ENCODE measurements around the gene PSMA5.

Gene PSMA5

DNA sequence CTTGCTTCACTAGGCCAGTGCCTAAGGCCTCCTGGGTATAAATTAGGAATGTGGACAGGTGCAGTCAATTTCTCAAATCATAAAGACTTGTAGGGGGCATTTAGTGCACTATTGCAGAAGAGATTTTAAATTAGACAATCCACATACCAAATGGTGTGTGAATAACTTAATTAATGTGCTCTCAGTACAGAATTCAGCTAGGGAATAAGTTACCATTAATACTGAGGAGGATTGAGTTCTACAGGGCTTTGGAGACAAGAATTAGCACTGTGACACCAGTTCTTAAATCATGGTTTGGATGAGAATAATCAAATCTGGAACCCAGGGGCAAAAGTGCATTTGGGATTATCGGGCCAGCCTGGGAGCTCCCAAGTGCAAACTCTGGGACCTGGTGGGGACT is 41.8 kb upstream of the PSMA5 start:
- H3K4me3 ChIP-seq (ENCODE audit: low read depth, low read length), result no peak overlapping the region
- TF ChIP-seq POLR2A (IDR thresholded peaks at IDR 0.05; ENCODE audit: extremely low read depth, insufficient read length) (no peak), MYC (IDR thresholded peaks at IDR 0.05; ENCODE audit: low read depth, low read length) (no peak)
- TF ChIP-seq, protein P1, sequence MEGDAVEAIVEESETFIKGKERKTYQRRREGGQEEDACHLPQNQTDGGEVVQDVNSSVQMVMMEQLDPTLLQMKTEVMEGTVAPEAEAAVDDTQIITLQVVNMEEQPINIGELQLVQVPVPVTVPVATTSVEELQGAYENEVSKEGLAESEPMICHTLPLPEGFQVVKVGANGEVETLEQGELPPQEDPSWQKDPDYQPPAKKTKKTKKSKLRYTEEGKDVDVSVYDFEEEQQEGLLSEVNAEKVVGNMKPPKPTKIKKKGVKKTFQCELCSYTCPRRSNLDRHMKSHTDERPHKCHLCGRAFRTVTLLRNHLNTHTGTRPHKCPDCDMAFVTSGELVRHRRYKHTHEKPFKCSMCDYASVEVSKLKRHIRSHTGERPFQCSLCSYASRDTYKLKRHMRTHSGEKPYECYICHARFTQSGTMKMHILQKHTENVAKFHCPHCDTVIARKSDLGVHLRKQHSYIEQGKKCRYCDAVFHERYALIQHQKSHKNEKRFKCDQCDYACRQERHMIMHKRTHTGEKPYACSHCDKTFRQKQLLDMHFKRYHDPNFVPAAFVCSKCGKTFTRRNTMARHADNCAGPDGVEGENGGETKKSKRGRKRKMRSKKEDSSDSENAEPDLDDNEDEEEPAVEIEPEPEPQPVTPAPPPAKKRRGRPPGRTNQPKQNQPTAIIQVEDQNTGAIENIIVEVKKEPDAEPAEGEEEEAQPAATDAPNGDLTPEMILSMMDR (IDR thresholded peaks at IDR 0.05; ENCODE audit: low read depth, low read length), result no peak
- TF ChIP-seq, protein P2, sequence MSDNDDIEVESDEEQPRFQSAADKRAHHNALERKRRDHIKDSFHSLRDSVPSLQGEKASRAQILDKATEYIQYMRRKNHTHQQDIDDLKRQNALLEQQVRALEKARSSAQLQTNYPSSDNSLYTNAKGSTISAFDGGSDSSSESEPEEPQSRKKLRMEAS (IDR thresholded peaks at IDR 0.05; ENCODE audit: low read depth, low read length), result no peak
- DNase-seq (ENCODE audit: low read depth), result no peak

DNA sequence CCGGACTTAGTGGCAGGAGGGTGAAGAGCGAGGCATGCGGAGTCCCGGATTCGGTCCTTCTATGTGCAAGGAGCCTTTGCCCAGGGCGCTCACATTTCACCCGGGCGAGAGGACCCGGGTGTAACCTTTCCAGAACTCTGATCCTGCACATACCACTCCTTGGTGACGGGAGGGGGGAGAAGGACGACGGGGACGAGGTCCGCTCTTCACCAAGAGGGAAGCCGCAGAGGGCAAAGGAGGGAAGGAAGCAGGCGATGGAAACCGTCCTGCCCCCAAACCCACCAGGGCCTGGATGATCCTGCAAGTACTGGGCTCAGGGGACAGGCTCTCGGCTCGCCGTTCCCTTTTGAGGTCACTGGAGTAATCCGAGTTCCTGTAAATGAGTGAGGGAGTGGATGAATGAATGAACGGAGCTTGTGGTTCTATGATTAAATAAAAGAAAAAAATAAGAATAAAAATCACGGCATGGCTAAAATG is 41.1 kb upstream of the PSMA5 start:
- TF ChIP-seq POLR2A (IDR thresholded peaks at IDR 0.05; ENCODE audit: extremely low read depth, insufficient read length) (no peak), MYC (IDR thresholded peaks at IDR 0.05; ENCODE audit: low read depth, low read length) (no peak)
- TF ChIP-seq, protein P2 (IDR thresholded peaks at IDR 0.05; ENCODE audit: low read depth, low read length), result no peak
- TF ChIP-seq, protein P1 (IDR thresholded peaks at IDR 0.05; ENCODE audit: low read depth, low read length), result no peak
- DNase-seq (ENCODE audit: low read depth), result no peak
- H3K4me3 ChIP-seq (ENCODE audit: low read depth, low read length), result no peak overlapping the region

DNA sequence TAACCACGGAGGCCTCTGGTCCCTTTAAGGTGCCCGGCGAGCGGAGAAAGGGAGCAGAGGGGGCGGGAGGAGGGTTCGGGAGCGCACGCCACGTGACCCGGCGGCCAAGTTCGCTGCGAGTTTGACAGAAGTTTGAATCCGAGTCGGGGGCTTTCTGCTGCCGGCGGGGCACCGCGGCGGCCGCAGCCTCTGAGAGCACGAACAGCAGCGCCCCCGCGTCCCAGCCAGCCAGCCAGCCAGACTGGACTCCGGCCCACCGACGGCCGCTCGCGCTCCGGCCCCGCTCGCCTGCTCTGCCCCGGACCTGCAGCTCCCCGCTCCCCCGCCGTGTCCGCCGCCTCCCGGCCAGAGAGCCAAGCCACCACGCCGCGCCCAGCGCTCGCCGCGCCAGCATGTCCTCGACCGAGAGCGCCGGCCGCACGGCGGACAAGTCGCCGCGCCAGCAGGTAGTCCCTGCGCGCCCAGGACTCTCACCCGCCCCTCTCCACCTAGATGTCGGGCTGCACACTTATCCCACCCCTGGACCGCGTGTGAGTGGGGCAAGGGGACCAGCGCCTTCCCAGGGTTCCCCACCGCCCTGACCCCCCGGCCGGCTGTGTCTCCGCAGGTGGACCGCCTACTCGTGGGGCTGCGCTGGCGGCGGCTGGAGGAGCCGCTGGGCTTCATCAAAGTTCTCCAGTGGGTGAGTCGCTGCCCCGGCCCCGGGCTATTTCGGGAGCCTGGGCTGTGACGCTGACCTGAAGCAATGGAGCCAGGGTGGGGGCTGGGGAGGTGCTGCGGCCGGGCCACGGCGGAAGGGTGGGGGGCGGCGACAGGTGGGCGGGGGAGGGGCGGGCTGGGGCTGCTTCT is 40.4 kb upstream of the PSMA5 start, which contains the start of gene SYPL2:
Gene SYPL2, plus strand, starts transcription at position 95 of the 849 bp plus-strand sequence. Its CDS starts 298 bp downstream, at position 393.
- no peak for DNase-seq (ENCODE audit: low read depth)
- TF ChIP-seq, protein P2 (IDR thresholded peaks at IDR 0.05; ENCODE audit: low read depth, low read length), result no peak
- TF ChIP-seq POLR2A (IDR thresholded peaks at IDR 0.05; ENCODE audit: extremely low read depth, insufficient read length) (no peak), MYC (IDR thresholded peaks at IDR 0.05; ENCODE audit: low read depth, low read length) (no peak)
- TF ChIP-seq, protein P1 (IDR thresholded peaks at IDR 0.05; ENCODE audit: low read depth, low read length), result no peak
- no peak within 1 kb of the TSS for H3K4me3 ChIP-seq (ENCODE audit: low read depth, low read length)

DNA sequence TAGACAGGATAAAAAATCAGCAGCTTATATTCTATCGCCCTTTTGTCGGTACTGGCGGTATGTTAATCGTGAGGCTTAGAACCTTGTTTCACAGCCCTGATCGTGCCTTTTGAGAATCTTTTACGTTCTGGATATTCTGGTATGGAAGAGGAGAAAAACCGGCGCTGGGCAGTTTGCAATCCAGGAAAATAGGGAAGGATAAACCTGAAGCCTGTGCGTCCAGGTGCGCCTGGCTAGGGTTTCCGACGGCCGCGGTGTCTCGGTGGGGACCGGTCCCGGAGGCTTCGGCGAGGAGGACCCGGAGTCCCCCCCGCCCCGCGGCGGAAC is 39.8 kb upstream of the PSMA5 start:
- no peak for DNase-seq (ENCODE audit: low read depth)

DNA sequence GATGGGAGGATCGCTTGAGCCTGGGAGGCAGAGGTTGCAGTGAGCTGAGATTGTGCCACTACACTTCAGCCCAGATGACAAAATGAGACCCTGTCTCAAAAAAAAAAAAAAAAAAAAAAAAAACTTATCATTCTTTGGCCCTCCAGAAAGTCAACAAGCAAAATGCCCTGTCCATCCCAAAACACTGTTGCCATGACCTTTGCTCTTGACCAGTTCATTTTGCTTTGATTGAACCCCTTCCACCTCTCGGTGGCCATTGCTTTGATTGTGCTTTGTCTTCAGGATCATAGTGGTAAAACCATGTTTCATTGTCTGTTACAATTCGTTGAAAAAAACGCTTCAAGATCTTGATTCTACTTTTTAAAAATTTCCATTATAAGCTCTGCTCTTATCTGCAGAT is 31.6 kb upstream of the PSMA5 start:
- no peak for DNase-seq (ENCODE audit: low read depth)
- no peak overlapping the region for H3K4me3 ChIP-seq (ENCODE audit: low read depth, low read length)
- TF ChIP-seq, protein P2 (IDR thresholded peaks at IDR 0.05; ENCODE audit: low read depth, low read length), result no peak
- TF ChIP-seq POLR2A (IDR thresholded peaks at IDR 0.05; ENCODE audit: extremely low read depth, insufficient read length), result no peak
- TF ChIP-seq MYC (IDR thresholded peaks at IDR 0.05; ENCODE audit: low read depth, low read length), result no peak
- TF ChIP-seq, protein P1 (IDR thresholded peaks at IDR 0.05; ENCODE audit: low read depth, low read length), result no peak

More for the DNA sequence above, 39.8 kb upstream of the PSMA5 start:
- H3K4me3 ChIP-seq (ENCODE audit: low read depth, low read length), result no peak overlapping the region
- TF ChIP-seq MYC (IDR thresholded peaks at IDR 0.05; ENCODE audit: low read depth, low read length), result no peak
- TF ChIP-seq, protein P2 (IDR thresholded peaks at IDR 0.05; ENCODE audit: low read depth, low read length), result no peak

DNA sequence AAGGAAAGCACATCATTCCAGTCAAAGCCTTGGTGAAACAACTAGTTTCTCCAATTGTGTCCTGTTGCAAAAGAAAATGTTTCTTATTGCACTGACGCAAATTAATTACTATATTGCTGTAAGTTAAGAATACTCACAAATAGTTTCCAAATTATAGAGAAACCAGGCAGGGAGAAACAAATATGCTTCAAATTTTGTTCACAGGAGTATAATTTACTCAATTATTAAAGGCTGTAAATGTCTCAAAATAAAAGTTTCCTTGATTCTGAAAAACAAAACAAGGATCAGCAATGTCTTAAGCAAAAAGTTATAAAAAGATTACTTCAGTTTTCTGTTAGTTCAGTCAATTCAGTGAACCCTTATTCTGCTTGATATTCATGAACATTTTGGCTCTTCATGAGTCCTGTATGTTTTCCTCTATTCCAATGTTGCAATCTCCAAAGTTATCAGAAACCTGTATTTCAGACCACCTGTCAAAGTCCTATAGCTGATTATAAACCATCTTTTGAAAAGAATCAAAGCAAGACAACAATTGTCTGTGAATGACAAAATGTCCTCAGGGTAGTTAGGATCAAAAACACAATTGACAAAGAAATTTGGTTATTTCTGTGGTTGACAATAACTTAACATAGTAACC is 28.4 kb upstream of the PSMA5 start:
- DNase-seq (ENCODE audit: low read depth), result no peak

More for the DNA sequence above, 28.4 kb upstream of the PSMA5 start:
- H3K4me3 ChIP-seq (ENCODE audit: low read depth, low read length), result no peak overlapping the region
- TF ChIP-seq POLR2A (IDR thresholded peaks at IDR 0.05; ENCODE audit: extremely low read depth, insufficient read length), result no peak
- TF ChIP-seq, protein P2 (IDR thresholded peaks at IDR 0.05; ENCODE audit: low read depth, low read length), result no peak
- TF ChIP-seq, protein P1 (IDR thresholded peaks at IDR 0.05; ENCODE audit: low read depth, low read length), result no peak
- no peak for TF ChIP-seq MYC (IDR thresholded peaks at IDR 0.05; ENCODE audit: low read depth, low read length)

All from NB4 (cell line).